GM19240 (cell line): ENCODE results near the gene MASTL.

Experiments
- DNase-seq: peaks from one replicate; pipeline ENCODE4 v3.0.0; 2011; ENCODE audit warnings: low spot score; ENCODE audit not compliant: insufficient read length

Gene MASTL

DNA sequence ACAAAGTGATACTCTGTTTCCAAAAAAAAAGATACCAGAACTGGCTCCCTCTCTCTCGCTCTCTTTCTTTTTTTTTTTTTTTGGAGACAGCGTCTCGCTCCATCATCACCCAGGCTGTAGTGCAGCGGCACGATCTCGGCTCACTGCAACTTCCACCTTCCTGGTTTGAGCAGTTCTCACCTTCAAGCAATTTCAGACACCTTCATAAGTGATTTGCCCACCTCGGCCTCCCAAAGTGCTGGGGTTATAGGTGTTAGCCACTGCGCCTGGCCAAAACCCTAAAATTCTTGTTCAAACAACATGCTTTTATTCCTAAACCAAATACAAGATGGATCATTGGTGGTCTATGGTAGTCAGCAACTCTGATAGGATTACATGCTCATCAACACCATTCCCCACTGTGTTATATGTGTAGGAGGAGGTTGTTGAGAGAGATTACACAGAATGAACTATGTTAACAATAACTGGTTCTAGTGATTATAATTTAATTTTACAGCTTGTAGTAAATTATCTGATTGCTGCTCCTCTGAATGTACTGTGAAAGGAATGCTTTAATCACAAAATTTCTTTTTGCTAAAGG lies 69.9 kb downstream of the MASTL start:
- DNase-seq, result no peak

DNA sequence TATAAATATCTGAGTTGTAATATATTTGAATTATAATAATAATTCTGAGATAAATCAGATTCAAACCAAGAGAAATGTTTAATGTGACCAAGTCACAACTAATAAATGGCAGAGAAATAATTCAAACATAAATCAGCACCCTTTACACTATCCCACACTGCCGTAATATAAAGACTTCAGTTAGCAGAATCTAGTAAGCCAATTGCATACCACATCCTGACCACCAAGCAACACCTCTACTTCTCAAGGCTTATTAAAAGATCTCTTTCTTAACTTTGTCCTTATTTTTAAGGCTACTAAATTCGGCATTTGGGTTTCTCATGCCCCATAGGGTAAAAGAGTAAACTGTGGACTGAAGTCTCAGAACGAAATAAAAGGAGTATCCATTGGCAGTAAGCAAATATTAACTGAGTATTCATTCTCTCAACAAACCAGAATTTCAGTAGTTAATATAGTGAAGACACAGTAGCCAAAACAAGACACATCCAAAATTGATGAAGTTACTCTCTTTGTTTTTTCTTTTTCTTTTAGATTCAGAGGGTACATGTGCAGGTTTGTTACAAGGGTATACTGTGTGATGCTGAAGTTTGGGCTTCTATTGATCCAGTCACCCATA lies 70.6 kb downstream of the MASTL start:
- no peak for DNase-seq

DNA sequence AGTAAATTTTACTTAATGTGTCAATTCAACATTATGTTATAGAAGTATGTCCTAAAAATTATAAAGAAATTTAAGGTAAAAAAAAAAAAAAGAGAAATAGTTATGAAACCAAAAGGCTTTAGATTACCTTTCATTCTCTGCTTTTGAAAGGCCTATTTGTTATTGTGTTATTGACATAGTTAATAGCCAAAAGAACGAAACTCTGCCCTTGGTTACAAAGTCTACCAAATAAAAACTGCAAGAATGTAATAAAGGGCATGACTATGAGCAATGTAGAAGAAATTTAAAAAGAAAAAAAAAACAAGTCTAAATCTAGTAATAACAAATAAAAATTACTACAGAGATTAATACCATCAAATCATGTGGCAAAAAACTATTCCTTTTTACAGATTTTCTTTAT lies 74.9 kb downstream of the MASTL start:
- DNase-seq, result no peak

DNA sequence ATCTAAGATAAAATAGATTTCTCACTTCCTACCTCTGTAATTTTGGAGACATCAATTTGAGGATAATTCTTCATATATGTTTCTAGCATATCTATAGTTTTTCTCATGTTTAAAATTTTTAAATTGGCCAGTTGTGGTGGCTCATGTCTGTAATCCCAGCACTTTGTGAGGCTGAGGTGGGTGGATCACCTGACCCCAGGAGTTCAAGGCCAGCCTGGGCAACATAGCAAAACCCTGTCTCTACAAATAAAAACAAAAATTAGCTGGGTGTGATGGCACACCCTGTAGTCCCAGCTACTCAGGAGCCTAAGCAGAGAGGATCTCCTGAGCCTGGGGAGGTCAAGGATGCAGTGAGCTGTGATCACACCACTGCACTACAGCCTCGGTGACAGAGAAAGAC lies 80.6 kb downstream of the MASTL start:
- DNase-seq, result no peak
